ENCODE measurements around the gene GALNT14.

The GALNT14 gene

GRCh38 chr2:30974092-30974491 lies 164.1 kb downstream of the GALNT14 start:
- no peak for DNase-seq (ENCODE audit: low read depth in 2 of 2)

DNA sequence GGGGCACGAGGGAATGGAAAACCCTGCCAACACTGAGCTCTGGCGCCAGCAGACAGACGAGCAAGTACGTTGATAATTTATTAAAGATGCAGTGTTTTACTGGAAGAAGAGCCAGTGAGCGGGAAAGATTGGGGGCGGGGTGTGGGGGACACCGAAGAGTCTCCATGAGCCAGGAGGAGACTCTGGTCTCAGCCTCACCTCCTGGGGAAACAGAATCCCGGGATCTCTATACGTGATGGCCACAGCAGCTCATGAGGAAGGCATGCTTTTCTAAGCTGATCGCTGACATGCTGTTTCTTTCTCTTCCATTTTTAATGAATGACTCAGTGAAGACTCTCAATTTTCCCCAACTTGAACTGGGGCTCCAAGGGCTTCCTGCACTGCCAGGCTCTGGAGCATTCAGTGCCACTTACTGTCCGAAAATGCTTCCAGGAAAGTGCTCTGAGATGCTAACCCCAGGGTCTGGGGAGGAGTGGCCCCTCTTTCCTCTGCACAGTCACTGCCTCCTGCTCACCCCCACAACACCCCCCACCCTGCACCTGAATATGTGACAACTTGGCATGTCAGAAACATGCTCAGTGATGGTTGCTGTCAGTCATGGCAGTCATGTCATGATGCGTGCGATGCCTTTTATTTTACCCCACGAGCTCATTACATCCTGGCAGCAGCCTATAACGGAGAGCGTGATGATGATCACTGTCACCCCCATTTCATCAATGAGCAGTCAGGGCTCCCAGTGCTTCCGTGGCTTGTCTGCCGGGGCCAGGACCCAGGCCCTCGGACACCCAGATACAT lies 166.8 kb downstream of the GALNT14 start:
- no peak for DNase-seq (ENCODE audit: low read depth in 2 of 2)

DNA sequence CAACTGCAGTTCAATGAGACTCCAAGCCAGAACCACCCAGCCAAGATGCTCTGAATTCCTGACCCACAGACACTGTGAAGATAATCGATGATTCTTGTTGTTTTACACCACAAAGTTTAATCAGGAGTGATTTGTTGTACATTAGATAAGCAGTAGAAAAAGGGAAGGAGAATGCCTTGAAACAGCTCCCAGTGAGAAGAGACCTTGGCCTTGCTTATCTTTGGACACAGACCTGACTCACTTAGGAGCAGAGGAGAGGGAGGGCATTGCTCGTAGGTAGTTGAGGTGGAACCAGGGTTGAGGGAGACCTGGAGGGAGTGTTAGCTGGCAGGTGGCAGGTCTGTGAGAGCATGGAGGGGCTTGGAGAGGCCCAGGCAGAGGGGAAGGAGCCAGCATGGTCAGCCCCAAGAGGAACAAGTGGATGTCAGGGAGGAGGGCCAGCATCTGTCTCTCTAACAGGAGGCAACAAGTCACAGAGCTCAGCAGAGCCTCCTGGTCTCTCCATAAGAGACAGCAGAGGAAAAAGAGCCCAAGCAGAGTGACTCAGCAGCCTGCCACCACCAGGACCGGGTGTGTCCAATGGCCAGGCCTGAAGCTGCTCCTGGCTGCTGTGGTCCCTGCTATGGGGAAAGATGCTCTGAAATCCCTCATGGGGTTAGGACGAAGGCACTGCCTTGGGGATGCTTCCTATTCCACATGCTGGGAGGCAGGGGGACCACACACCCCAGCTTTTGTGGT lies 169.4 kb downstream of the GALNT14 start:
- DNase-seq (ENCODE audit: low read depth in 2 of 2) = no peak

DNA sequence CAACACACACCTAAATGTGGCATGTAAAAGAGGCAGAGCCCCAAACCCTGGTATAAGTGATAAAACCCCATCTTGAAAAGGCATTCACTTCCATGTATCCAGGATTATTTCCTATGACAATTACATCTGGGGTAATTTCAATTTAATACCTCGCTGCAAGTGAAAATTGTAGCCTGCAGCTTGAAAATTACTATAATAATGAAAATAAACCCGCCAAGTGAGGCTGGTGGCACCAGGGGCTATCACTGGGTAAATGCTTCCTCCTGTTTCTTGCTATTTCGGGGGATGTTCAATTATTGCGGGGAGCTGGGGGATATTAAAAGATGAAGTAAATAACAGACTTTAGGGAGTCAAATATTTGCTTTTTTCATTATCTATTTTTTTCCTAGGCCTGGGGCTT lies 171.5 kb downstream of the GALNT14 start:
- DNase-seq (ENCODE audit: low read depth in 2 of 2) = no peak

DNA sequence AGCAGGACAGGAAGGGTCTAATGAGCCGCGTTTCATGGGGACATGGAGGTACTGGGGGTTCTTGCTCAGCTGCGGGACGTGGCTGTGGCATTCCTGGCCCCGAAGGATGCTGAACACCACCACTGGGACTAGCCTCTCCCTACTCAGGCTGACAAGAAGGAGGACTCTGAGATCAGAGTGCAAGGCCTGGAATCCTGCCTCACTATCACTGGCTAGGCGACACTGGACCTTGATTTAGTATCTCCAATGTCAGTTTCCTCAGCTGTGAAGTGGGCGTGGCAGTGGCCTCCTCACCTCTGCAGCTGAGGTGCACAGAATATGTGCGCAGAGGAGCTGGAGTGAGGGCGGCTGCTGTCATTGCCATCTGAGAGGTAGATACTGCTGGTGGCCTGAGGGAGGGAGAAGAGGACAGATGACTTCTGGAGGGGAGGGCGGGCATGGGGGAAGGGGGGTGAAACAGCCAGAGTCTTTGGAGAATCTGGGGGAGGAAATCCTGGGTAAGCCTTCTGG lies 173.2 kb downstream of the GALNT14 start:
- DNase-seq (ENCODE audit: low read depth in 2 of 2) = no peak

DNA sequence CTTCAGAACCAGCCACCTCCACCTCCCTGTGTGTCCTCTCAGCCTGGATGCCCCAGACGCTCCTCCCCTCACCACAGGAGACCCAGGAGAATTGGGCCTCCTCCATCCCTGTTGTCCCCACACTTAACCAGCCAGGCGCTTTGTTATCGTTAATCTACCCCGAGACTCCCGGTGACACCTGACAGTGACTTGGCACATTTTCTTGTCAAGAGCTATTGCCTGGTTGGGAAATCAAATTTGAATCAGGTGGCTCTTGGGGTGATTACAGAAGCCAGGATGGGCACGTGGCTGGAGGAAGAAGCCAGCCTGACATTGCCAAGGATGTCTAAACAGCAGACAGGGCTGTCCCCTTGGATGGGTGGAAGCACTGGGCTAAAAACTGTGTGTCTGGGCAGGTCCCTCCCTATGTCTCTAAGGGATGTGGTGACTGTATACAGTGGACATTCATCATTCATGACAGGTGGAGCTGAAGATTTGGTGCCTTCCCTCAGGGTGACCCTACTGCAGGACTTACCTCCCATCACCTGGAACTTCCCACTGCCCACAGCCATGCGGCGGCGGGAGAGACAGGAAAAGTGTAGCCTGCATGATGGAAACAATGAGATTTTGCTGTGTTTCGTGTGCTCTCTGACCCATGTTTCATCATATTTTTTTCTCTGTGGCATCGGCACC lies 173.8 kb downstream of the GALNT14 start:
- DNase-seq (ENCODE audit: low read depth in 2 of 2) = no peak

- no peak for DNase-seq (ENCODE audit: low read depth in 2 of 2)
Observed at GRCh38 chr2:30963184-30963583, 175.1 kb downstream of the GALNT14 start.

- no peak for DNase-seq (ENCODE audit: low read depth in 2 of 2)
Observed at GRCh38 chr2:30960213-30960612, 178.0 kb downstream of the GALNT14 start.

GRCh38 chr2:30959653-30960052 lies 178.6 kb downstream of the GALNT14 start:
- DNase-seq (ENCODE audit: low read depth in 2 of 2) = no peak

- no peak for DNase-seq (ENCODE audit: low read depth in 2 of 2)
Observed at GRCh38 chr2:30958918-30959265, 179.3 kb downstream of the GALNT14 start.

GRCh38 chr2:30958193-30958917 lies 179.9 kb downstream of the GALNT14 start:
- DNase-seq (ENCODE audit: low read depth in 2 of 2) = no peak

- no peak for DNase-seq (ENCODE audit: low read depth in 2 of 2)
Observed at GRCh38 chr2:30957591-30957990, 180.6 kb downstream of the GALNT14 start.

DNA sequence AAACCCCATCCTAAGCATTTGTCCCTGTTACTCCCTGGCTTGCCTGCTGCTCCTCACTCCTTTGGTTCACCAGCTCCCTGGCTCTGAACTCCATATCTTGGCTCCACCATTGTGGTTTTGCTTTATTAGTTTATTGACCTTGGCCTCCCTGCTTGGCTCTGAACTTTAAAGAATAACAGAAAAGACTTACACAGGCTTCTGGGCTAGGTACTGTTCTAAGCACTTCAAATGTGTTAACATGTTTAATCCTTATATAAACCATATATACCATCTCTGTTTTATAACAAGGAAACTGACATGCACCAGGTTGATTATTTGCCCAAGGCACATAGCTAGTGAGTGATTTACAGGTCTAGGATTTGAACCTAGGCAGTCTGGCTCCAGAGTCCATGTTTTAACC lies 181.2 kb downstream of the GALNT14 start:
- no peak for DNase-seq (ENCODE audit: low read depth in 2 of 2)

- no peak for DNase-seq (ENCODE audit: low read depth in 2 of 2)
Observed at GRCh38 chr2:30955516-30956132, 182.6 kb downstream of the GALNT14 start.

DNA sequence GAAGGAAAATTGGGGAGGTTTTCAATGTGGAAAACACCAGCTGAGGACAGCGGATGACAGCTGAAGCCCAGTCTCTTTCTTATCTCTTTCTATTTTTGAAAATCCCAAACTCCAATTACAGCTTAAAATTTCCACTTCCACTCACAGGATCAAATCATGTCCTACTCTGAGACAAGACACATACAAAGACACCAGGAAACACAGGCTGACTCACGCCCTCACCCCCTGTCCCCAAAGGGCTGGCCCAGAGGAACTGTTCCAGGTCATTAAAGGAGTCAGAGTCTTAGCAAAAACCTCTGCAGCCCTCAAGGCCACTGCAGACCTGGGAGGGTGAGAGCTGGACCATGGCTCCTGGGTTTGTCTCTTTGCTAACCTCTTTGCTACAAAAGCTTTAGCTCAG lies 187.9 kb downstream of the GALNT14 start:
- no peak for DNase-seq (ENCODE audit: low read depth in 2 of 2)

DNA sequence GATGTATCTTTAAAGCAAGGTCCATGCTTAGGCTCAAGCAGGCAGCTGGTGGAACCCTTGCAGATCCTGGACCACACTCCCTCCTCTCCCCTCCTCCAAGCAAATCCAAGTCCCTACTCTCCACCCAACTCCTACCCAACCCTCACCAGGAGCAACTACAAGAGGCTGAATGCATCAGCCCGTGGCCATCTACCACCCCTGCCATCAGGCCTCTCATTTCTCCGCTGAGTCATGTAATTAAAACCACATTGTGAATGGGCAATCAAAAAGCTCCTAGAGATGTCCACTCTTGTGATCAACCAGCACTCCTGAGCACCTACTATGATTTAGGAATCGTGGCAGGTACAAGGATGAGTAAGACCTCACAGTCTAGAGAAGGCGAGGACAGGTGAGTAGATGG lies 188.8 kb downstream of the GALNT14 start:
- no peak for DNase-seq (ENCODE audit: low read depth in 2 of 2)

DNA sequence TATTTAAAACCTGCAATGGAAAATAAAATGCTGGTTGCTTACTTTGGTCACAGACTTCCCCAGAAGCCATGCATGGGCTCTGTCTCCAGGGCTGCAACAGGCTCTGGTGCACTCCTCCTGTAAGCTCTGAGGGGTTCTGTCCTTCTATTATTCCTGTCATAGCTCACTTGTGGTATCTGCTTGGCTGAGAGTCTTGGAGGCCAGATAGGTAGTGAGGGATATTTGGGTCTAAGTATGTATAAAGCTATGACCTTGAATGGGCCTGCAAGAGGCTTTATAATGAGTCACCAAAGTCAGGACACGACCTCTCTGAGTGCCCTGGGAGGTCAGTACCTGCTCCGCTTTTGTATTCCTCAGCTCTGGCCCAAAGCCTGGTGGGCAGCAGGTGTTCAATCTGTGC lies 189.4 kb downstream of the GALNT14 start:
- DNase-seq (ENCODE audit: low read depth in 2 of 2) = no peak

DNA sequence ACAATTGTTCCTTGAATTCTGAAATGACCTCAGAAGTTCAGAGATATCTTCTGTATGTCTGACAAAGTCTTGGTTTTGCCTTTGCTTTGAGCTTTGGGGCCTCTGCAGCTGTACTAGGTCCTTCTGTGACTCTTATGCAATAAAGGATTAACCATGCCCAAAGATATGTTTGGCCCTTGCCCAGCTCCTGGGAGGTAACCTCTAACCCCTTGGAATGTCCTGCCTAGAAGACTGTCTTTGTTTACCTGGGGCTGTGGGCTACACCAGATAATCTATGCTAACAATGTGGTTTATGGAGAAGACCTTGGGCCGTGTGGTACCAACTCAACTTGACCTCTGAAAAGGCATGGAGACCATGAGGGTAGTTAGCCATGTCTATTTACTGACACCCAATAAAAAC lies 190.1 kb downstream of the GALNT14 start:
- DNase-seq (ENCODE audit: low read depth in 2 of 2) = no peak

DNA sequence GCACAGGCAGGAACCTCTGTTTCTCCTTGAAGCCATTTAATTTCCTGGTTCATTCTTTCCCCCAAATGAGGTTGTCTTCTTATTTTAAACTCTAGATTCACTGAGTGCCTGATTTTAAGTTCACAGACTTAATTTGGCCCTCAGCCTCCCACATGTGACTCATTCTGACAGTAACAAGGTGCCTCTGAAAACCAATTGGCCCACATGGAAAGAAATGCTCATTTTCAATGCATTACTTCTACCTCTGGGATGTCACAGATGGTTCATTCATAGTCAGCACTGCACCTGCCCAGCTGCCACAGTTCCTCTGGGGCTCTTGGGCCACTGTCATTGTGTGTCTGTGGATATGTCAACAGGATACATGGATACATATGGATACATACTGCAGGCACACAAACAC lies 190.6 kb downstream of the GALNT14 start:
- DNase-seq (ENCODE audit: low read depth in 2 of 2) = no peak

DNA sequence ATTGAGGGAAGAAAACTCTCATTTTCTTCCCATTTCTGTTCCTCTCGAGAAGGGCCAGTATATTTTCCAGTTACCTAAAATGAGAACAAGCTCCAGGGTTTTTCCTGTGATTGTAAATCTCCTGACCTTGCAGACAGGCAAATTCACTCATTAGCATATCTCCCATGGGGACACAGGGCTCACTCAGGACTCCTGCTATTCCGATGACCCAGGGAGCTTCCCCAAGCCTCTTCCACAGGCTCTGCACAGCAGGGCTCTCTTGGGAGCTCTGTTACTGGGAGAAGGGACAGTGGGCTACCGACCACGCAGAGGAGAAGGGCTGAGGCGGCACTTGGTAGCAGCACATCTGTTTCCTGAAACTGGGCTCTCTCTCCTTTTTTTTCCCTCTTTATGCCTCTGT lies 195.8 kb downstream of the GALNT14 start:
- no peak for DNase-seq (ENCODE audit: low read depth in 2 of 2)

- DNase-seq (ENCODE audit: low read depth in 2 of 2) = no peak
Observed at GRCh38 chr2:30940839-30941238, 197.4 kb downstream of the GALNT14 start.

GRCh38 chr2:30939364-30939763 lies 198.9 kb downstream of the GALNT14 start:
- no peak for DNase-seq (ENCODE audit: low read depth in 2 of 2)
